ENCODE measurements around the gene TAF8.
"Not testable (repeated sequence)": the region's sequence is repeated elsewhere in the genome, so short reads cannot be mapped to it uniquely, and the experiment has no call there.

TAF8 gene

DNA sequence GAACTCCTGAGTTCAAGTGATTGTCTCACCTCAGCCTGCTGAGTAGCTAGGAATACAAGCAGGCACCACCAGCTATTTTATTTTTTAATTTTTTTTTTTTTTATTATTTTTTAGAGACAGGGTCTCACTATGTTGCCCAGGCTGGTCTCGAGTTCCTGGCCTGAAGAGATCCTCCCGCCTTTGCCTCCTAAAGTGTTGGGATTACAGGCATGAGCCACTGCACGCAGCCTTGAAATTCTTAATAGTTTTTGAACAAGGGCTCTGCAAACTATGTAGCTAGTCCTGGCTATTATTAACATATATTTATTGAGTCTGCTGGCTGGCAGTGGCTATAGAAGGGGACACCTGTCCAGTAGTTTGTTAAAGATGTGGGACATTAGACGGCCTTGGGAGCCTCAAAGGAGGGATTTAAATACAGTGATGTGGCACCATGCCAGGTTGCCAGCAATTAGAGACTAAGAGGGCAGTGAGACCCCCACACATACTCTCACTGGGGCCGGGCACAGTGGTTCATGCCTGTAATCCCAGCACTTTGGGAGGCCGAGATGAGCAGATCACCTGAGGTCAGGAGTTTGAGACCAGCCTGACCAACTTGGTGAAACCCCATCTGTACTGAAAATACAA lies 21.1 kb upstream of the TAF8 start:
- no peak for DNase-seq

DNA sequence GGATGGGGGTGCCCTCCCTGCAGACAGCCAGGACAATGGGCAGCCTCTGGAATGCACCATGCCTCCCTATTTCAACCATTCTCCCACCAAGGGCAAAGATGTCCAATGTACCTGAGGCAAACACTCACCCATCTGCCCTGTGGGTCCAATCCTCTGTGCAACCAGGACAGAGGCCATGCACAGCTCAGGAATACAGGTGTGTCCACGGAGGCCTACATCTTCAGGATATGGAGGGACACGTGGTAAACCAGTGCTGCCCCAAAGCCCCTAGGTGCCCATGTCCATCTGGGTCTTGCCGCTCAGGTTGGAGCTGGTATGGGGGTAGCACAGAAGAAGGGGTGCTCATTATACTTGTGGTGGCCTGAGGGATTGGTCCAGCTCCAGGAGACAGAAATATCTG lies 20.4 kb upstream of the TAF8 start:
- no peak for DNase-seq

GRCh38 chr6:42030585-42031506 lies 19.5 kb upstream of the TAF8 start:
- DNase-seq, result peak; percentile 64

DNA sequence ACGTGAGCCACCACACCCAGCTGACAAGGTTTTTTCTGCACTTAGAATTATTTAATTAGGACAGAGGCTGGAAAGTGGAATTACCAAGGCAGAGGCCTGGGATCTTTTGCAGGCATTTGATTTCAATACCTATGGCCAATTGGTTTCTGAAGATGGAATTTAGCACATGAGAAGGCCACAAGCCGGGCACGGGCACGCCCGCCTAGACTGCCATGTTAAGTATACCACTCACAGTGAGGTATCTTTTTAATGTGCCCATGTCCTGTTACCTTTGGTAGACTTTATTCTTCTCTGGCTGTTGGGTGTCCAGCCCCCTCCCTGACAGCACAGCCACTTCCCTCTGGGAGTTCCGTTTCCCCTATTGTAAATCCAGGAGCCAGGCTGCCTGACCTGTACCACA lies 18.0 kb upstream of the TAF8 start:
- DNase-seq, result no peak

GRCh38 chr6:42037669-42038068 lies 12.7 kb upstream of the TAF8 start:
- DNase-seq, result not testable (repeated sequence)

DNA sequence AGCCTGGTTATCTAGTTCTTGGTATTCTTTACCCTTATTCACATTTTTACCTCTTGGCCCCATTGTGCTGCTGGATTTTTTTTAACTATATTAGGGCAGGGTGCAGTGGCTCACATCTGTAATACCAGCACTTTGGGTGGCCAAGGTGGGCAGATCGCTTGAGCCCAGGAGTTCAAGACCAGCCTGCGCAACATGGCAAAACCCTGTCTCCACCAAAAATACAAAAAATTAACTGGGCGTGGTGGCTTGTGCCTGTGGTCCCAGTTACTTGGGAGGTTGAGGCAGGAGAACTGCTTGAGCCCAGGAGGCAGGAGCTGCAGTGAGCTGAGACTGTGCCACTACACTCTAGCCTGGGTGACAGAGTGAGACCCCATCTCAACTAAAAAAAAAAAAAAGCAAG lies 12.2 kb upstream of the TAF8 start:
- no peak for DNase-seq

- DNase-seq, result no peak
Observed at GRCh38 chr6:42038811-42039408, 11.4 kb upstream of the TAF8 start.

DNA sequence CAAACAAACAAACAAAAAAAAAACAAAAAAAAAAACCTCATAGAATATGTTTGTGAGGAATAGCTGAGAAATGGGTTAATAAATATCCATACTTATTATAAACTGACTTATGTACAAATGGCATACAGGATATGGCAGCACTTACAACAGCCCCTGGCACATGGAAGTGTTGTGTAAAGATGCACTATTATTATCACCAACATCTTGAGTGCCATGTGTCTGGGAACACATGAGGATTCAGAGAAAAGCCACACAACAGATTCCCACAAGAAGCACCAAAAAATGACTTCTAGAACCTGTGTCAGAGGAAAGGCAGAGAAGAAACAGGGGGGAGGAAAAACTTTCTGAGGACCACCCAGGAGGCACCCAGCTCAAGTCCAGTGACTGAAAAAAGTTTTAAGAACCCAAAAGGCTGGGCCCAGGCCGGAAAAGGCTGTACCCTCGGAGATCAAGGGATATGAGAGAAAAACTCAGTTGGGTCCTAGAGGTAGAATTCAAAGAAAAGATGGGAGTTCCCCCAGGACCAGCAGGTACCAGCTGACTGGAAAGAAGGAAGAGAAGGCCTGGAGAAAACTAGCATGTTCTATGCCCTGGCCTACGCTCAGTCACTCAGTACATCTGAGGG lies 9.4 kb upstream of the TAF8 start:
- DNase-seq, result no peak

GRCh38 chr6:42041481-42042053 lies 8.8 kb upstream of the TAF8 start:
- no peak for DNase-seq

- no peak for DNase-seq
Observed at GRCh38 chr6:42042108-42042507, 8.2 kb upstream of the TAF8 start.

- DNase-seq, result peak; percentile 97
Observed at GRCh38 chr6:42043787-42044475, 6.4 kb upstream of the TAF8 start.

GRCh38 chr6:42045538-42046460 lies 4.5 kb upstream of the TAF8 start:
- peak; percentile 63 for DNase-seq

DNA sequence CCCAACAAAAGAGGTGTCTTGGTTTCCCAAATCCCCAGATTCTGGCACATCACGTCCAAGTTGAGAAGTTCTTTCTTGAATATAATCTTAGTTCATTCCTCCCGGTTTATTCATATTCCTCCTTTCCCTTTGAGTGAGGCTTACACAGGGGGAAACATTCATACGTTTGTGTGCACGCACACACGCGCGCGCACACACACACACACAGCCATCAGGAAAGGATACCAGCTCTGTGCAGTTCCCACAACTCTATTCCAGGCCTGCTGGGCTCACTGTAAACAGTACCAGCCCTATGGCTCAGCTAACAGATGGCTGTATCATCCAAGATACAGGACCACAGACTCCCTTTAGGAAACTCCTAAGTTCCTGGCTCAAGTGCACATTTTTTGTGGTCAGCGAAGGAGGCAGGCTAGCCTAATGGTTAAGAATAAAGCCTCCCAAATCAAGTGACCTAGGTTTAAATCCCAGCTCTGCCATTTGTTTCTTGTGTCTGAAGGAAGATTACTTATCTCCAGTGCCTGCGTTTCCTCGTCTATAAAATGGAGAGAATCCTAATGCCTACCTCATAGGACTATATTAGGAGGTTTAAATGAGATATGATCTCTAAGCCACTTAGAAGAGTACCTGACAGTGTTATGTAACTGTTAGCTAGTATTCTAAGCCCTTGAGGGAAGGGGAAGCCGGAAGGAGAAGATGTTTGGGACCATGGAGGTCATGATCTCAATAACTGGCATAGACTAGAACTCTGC lies 3.7 kb upstream of the TAF8 start:
- no peak for DNase-seq

DNA sequence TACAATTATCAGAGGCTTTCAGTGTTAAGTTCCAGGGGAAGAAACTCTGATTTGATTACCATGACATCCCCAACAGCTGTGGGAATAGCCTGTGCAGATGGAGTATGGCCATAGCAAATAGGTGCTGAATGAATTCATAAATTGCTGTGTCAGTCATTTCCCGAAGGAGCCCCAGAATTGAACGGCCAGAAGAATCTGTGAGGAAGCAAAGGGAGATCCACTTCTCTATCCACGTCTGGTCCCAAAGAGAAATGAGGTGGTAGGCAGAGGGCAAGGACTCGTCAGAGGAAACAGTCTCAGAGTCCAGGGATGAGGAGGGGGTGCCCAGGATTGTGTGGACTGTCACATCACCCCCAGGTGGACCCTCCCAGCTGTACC lies 3.1 kb upstream of the TAF8 start:
- no peak for DNase-seq

DNA sequence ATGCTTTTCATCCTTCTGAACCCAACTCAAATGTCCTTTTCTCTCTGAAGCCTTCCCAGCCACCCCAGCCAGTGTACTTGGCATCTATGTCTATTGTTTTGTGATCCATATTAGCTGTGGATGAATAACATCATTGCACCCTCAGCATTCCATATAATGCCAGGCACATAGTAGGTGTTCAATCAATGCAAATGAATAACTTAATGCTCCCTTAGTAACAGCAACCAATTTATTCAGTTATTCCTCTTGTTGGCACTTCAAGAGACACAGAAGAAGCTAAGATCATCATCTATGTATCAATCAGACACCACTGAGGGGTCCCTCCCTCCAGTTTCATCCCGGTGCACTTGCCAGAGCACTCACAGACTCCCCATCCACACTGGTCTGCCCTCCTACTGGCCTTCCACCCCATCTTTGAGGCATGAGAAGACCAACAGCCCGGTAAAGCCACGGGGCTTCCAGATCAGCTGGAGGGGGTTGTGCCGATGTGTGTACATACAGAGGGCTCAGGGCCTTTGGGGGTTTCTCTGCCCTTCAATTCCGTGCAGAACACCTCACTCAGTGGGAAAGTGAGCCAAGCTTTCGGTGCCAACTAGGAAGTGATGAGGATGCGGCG lies 2.4 kb upstream of the TAF8 start:
- no peak for DNase-seq

- DNase-seq, result no peak
Observed at GRCh38 chr6:42049116-42049809, 1.1 kb upstream of the TAF8 start.

DNA sequence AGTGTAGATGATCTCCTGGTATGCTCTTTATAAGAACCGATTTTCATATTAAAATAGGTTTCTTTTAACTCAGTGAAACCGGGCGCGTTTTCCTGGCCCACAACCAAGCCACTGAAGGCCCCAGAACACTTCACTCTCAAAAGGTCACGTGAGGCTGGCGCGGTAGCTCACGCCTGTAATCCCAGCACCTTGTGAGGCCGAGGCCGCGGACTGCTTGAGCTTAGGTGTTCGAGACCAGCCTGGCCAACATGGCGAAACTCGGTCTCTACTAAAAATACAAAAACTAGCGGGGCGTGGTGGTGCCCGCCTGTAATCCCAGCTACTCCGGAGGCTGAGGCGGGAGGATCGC lies 402 bp upstream of the TAF8 start:
- DNase-seq, result peak; percentile 51

- no peak for DNase-seq
Observed at GRCh38 chr6:42051268-42051653, 937 bp downstream of the TAF8 start.

DNA sequence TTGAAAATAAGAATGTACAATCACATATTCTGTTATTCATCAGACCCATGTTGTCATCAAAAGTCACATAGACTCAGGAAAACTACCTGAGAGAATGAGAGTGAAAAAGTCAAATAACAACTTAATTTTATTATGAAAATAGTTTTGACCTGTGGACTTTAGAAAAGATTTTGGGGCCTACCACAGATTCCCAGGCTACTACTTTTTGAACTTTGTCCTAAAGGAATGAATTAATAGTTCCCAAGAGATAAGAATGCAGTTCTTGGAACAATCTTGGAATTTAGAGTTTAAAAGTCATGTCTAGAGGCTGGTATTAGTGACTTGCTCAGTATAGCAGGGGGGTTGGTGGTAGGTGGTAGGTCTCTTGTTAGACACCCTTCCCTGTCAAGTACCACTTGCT lies 3.3 kb downstream of the TAF8 start:
- no peak for DNase-seq

DNA sequence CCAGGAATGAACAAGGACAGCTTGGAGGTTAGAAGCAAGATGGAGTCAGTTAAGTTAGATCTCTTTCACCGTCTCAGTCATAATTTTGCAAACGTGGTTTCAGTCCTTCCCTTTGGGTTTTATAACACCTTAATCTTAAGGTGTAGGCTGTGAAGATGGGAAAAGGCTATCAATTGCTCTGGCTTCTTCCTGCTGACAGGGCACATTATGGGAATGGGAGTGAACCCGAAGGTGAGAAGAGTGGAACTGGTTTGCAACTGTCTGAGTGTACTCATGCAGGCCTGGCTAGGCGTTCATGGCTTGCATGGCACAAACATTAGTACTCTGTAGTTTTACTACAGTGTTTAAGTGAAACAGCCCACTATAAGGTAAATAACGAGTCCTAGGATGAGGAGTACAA lies 9.4 kb downstream of the TAF8 start:
- no peak for DNase-seq
